HG03280 (cell line): ENCODE results near the gene CERS4.
"Not testable (repeated sequence)": the region's sequence is repeated elsewhere in the genome, so short reads cannot be mapped to it uniquely, and the experiment has no call there.

Experiments
- ATAC-seq: cut with Tn5 transposase; IDR thresholded peaks from one replicate; pipeline ENCODE4 v1.9.1; 2021; ENCODE audit warnings: mild to moderate bottlenecking, moderate library complexity; ENCODE audit not compliant: unreplicated experiment

CERS4 gene

GRCh38 chr19:8208922-8209461 lies at the start of gene CERS4:
Gene CERS4 (plus strand): TSS chr19:8209370. CDS start chr19:8251077, 41,707 bp downstream.
- peak; percentile 68 for ATAC-seq

- no peak for ATAC-seq
These were observed 48.0 kb upstream of the CERS4 start for GRCh38 chr19:8161135-8161646.

DNA sequence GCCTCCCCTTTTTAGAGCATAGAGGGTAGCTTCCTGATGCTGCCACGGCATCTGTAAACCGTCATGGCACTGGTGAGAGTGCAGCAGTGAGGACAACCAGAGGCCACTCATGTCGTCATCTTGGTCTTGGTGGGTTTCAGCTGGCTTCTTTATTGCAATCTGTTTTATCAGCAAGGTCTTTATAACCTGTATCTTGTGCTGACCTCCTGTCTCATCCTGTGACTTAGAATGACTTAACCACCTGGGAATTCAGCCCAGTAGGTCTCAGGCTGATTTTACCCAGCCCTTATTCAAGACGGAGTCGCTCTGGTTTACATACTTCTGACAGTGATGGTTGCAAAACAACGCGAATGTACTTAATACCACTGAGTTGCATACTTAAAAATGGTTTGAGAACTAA lies 45.4 kb upstream of the CERS4 start:
- ATAC-seq: no peak

GRCh38 chr19:8167985-8168384 lies 41.2 kb upstream of the CERS4 start:
- no peak for ATAC-seq

DNA sequence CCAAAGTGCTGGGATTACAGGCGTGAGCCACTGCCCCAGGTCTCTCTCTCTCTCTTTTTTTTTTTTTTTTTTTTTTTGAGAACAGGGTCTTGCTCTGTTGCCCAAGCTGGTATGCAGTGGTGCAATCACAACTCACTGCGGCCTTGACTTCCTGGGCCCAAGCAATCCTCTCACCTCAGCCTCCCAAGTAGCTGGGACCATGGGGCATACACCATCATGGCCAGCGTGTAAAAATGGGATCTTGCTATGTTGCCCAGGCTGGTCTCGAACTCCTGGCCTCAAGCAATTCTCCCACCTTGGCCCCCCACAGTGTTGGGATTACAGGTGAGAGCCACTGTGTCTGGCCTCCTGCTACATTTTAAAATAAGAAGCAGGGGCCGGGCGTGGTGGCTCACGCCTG lies 40.6 kb upstream of the CERS4 start:
- ATAC-seq: no peak

- no peak for ATAC-seq
These were observed 34.5 kb upstream of the CERS4 start for GRCh38 chr19:8174706-8175105.

DNA sequence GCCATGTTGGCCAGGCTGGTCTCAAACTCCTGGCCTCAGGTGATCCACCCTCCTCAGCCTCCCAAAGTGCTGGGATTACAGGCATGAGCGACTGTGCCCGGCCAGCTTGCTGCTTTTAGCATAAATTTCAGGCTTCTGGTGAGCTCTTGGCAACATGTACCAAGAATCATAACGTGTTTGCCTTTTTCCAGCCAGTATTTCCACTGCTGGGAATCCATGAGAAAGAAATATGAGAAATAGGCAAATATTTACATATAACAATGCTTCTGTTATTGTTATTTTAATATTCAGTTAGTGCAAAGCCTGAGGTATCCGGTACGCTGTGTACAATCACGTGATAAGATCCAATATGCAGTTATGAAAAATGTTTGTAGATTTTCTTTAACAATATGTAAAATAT lies 29.2 kb upstream of the CERS4 start:
- ATAC-seq: no peak

DNA sequence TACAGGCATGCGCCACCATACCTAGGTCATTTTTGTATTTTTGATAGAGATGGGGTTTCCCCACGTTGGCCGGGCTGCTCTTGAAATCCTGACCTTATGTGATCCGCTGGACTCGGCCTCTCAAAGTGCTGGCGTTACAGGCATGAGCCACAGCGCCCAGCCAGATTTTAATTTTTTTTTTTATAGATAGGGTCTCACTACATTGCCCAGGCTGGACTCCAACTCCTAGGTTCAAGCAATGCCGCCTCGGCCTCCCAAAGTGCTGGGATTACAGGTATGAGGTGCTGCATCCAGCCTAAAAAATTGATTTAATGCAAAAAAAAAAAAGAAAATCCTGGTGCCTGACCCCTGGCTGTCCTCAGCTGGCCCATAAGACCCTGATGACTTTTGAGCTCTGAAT lies 24.9 kb upstream of the CERS4 start:
- ATAC-seq: no peak

DNA sequence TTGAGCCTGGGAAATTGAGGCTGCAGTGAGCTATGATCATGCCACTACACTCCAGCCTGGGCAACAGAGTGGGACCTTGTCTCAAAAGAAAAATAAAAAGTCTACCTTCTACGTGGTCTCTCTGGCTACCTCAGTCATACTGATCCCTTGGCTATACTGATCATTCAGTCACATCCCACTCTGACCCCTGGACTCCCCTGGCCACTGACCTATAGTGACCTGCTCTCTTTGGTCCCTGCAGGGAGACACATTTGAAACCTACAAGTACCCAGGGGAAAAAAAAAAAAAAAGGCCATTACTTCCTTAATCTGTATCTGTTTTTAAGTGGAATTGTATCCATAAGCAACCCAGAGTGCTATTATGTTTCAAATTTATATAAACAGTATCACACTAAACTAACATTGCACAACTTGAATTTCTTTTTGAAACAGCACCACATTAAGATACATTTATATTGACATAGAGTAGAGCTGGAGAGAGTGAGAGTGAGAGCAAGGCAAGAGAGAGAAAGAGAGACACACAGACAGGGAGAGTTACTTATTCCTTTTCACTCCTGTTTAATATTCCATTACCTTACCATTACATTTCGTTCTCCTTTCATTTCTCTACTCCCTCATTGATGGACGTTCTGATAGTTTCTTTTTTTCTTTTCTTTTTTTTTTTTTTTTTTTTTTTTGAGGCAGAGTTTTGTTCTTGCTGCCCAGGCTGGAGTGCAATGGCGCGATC lies 23.7 kb upstream of the CERS4 start:
- no peak for ATAC-seq

DNA sequence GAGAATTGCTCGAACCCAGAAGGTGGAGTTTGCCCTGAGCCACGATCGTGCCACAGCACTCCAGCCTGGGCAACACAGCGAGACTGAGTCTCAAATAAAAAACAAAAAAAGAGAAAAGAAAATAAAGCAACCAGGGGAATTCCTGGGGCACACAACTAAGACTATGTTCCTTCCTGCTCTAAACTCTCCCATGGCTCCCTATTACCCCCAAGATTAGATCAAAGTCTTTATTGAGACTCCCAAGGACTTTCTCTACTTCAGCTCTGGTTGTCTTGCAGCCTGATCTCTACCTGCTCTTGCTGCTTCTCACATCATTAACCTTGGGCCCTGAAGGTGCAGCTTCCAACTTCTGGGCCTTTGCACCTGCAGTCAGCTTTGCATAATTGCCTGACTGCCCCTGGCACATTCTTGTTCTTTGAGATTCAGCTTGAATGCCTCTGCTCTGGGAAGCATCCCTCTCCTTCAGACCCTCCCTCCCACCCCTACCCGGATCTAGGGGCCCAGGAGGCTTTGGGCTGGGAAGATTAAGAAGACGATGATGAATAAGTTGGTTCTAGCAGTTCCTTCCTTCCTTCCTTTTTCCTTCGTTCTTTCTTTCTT lies 16.8 kb upstream of the CERS4 start:
- ATAC-seq: no peak

DNA sequence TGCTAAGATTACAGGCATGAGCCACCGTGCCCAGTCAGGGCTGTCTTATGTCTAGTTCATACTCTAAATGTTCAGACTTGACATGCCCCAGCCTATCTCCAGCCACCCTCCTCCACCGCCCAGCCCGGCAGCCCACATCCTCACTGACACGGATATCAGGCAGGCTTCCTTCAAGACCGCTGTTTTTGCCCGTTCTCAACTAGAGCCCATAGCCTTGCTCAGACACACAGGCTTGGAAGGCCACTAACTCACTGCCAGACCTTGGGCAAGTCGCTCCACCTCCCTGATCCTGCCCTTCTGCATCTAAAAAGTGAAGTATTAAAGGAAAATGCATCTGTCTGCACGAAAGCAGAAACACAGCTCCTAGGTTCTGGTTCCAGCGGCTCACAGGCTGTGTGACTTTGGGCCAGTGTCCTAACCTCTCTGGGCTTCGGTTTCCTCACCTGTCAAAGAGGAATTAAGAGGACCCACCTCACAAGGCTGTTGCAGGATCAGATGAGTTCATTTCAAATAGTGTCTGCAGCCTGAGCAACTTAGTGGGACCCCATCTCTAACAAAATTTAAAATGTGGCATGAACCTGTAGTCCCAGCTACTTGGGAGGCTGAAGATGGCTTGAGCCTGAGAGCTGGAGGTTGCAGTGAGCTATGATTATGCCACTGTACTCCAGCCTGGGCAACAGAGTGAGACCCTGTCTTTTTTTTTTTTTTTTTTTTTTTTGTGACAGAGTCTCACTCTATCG lies 14.5 kb upstream of the CERS4 start:
- ATAC-seq: no peak

DNA sequence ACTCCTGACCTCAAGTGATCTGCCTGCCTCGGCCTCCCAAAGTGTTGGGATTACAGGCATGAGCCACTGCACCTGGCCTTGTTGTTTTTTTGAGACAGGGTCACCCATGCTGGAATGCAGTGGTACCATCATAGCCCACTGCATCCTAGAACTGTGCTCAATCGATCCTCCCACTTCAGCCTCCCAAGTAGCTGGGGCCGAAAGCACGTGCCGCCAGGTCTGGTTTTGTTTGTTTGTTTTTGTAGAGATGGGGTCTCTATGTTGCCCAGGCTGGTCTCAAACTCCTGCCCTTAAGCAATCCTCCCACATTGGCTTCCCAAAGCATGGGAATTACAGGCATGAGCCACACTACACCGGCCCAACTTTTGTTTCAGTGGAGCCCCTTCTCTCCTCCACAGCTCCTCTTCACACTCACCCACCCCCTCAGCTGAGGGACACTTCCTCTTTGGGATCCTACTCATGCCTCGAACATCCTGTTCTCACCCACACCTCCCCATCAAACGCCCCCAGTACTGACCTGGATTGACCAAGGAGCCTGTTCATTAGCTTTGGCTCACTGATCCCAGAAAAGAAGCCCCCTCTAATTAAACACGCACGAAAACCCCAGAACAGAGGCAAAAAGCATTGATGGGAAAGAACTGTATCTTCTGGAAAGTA lies 12.8 kb upstream of the CERS4 start:
- no peak for ATAC-seq

DNA sequence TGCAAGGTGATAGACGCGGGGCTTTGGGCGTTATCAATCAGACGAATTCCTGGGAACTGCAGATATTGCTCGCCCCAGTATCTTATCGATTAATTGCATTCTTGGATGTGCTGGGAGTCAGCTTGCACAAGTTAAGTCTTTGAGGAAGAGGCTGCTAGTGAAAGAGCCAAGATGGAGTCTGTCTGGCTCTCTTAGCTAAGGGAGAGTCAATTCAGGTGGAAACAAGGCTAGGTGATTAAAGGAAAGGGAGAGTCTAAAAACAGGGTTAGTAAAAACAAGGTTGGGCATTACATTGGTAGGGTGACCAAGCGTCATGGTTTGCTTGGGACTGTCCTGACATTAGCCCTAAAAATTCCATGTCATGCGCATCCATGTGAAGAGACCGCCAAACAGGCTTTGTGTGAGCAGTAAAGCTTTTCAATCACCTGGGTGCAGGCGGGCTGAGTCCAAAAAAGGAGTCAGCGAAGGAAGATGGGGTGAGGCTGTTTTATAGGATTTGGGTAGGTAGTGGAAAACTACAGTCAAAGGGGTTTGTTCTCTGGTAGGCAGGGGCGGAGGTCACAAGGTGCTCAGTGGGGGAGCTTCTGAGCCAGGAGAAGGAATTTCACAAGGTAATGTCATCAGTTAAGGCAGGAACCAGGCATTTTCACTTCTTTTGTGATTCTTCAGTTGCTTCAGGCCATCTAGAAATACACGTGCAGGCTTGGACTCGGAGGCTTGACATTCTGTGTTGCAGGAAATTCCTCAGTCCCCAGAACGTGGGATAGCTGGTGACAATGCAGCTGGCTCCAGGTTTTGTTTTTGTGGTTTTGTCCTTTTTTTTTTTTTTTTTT lies 5.7 kb upstream of the CERS4 start:
- ATAC-seq: not testable (repeated sequence)

- ATAC-seq: no peak
These were observed 4.2 kb upstream of the CERS4 start for GRCh38 chr19:8204961-8205360.

DNA sequence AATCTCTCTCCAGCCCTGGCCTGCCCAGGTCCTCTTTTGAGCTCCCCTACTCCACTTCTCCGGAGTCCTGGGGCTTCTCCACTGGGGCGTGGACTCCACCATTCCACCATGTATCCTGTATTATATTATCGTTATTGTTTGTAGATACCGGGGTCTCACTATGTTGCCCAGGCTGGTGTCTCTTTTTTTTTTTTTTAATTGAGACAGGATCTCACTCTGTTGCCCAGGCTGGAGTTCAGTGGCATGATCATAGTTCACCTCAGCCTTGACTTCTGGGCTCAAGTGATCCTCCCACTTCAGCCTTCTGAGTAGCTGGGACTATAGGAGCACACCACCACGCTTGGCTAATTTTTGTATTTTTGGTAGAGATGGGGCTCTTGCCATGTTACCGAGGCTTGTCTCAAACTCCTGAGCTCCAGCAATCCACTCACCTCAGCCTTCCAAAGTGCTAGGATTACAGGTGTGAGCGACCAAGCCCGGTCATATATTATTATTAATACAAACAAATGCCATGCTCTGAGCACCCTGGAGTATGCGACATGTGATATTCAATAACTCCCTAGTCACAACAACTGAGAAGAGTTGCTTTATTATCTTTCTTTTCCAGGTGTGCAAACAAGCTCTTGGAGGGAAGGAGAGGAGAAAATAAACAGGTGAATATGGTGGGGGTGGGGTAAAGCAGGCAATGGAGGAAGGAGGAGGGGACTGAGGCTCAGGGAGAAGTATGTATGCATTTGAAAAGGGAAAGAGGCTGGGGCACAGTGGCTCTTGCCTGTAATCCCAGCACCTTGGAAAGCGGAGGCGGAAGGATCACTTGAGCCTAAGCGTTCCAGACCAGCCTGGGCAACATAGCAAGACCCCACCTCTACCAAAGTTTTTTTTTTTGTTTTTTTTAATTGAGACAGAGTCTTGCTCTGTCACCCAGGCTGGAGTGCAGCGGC lies 2.8 kb upstream of the CERS4 start:
- ATAC-seq: no peak

DNA sequence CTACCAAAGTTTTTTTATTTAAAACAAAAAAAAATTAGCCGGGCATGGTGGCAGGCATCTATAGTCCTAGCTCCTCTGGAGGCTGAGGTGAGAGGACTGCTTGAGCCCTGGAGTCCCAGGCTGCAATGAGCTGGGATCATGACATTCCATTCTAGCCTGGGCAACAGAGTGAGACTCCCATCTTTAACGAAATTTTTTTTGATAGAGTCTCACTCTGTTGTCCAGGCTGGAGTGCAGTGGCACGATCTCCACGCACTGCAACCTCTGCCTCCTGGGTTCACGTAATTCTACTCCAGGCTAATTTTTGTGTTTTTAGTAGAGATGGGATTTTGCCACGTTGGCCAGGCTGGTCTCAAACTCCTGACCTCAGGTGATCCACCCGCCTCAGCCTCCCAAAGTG lies 1.8 kb upstream of the CERS4 start:
- not testable (repeated sequence) for ATAC-seq

DNA sequence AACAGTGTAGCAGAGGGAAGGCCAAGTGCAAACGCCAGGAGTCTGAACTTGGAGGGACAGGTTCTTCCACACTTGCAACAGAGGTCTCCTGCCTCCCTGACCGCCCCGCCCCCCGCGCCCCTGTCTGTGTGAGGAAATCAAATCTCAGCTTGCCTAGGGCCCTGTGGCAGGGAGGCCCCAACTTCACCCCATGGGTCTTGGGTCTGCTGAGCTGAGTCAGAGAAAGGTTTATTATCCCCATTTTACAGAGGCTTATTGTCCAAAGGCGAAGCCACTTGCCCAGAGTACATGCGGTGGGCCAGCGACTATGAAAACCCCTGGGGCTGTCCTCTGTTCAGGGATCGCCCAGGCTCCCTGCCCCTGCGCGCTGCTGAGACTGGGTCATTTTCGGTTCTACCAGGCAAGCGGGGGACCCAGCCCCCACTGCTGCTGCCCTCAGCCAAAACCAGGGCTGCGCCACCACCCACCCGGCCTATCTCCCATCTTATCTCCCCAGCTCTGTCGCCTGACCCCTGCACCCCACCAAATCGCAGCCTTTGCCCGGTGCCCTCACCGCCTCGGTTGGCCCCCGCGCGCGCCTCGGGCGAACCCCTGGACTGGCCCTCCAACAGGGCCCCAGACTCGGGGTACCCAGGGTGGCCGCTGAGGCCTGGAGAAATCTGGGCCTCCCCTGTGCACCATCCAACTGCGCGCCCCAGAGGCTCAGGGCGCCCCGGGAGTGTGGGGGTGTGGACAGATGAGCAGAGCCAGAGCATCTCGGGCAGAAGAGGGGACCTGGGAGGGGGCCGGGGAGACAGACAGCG lies 850 bp upstream of the CERS4 start:
- no peak for ATAC-seq
